ENCODE measurements around the gene LIX1.

DNA sequence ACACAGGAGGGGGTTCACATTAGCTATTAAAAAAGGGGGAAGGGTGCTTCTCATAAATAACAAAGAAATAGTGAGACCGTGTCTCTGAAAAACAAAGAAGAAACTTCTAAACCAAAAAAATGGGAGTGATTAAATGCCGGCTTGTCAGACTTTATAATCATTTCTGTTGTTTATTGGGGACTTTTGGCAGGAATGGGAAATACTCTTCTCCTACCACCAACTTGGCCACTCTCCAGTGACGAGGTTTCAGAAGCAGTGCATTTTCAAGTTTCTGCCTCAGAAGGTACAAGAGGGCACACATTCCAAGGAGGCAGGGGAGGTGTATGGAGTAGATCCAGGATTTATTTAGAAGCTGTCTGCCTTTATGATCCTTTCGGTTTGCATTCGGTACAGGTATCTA lies 46.2 kb downstream of the LIX1 start:
- TF ChIP-seq, protein P1, sequence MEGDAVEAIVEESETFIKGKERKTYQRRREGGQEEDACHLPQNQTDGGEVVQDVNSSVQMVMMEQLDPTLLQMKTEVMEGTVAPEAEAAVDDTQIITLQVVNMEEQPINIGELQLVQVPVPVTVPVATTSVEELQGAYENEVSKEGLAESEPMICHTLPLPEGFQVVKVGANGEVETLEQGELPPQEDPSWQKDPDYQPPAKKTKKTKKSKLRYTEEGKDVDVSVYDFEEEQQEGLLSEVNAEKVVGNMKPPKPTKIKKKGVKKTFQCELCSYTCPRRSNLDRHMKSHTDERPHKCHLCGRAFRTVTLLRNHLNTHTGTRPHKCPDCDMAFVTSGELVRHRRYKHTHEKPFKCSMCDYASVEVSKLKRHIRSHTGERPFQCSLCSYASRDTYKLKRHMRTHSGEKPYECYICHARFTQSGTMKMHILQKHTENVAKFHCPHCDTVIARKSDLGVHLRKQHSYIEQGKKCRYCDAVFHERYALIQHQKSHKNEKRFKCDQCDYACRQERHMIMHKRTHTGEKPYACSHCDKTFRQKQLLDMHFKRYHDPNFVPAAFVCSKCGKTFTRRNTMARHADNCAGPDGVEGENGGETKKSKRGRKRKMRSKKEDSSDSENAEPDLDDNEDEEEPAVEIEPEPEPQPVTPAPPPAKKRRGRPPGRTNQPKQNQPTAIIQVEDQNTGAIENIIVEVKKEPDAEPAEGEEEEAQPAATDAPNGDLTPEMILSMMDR (conservative IDR thresholded peaks at IDR 0.05 in 1 of 2, IDR thresholded peaks at IDR 0.05 in 1 of 2; ENCODE audit: low read depth in 1 of 2, low read length in 2 of 2) = no peak
- TF ChIP-seq EZH2 (IDR thresholded peaks at IDR 0.05; ENCODE audit: low read length, missing control alignments) = no peak
